Neural cell (in vitro differentiated cells): ENCODE data around the gene RASAL1. TPM values are rescaled to one million over a fixed set of nuclear protein-coding genes. Genes with fewer than 3 reads are reported as not detected.

Experiments used
- H2AFZ ChIP-seq: fragments of 200-600, 300-800 bp; sonication (generic), shearing (Covaris generic); 2 replicates; pipeline ENCODE4 v1.6.0; 2014; ENCODE audit warnings: low read depth, mild to moderate bottlenecking, antibody characterized with exemption, low read length, moderate library complexity
- H3F3A ChIP-seq: fragments of 200-600 bp; shearing (Covaris generic); 2 replicates; pipeline ENCODE4 v1.6.1; 2016; ENCODE audit warnings: mild to moderate bottlenecking, moderate library complexity, mixed read lengths, antibody characterized with exemption, low read length; ENCODE audit not compliant: insufficient read depth, poor library complexity, severe bottlenecking
- H3K27ac ChIP-seq: fragments of 200-600, 300-800 bp; sonication (generic), shearing (Covaris generic); 2 replicates; pipeline ENCODE4 v1.5.1; 2014; ENCODE audit warnings: mild to moderate bottlenecking, low read length, moderate library complexity
- H3K27me3 ChIP-seq: fragments of 300-800, 200-600 bp; sonication (generic), shearing (Covaris generic); 2 replicates; pipeline ENCODE4 v1.6.0; 2014; ENCODE audit warnings: mild to moderate bottlenecking, low read depth, low read length, moderate library complexity; ENCODE audit not compliant: insufficient read depth
- H3K36me3 ChIP-seq: fragments of 300-800, 200-600 bp; sonication (generic), shearing (Covaris generic); 2 replicates; pipeline ENCODE4 v1.5.1; 2014; ENCODE audit warnings: mild to moderate bottlenecking, antibody characterized with exemption, low read length, moderate library complexity; ENCODE audit not compliant: insufficient read depth
- H3K4me2 ChIP-seq: fragments of 300-800, 200-600 bp; sonication (generic), shearing (Covaris generic); 2 replicates; pipeline ENCODE4 v1.6.0; 2014; ENCODE audit warnings: mild to moderate bottlenecking, low read length
- H3K4me3 ChIP-seq: fragments of 300-800, 200-600 bp; sonication (generic), shearing (Covaris generic); 2 replicates; pipeline ENCODE4 v1.5.1; 2014; ENCODE audit warnings: mild to moderate bottlenecking, low read length, moderate library complexity
- H3K79me2 ChIP-seq: fragments of 200-600 bp; shearing (Covaris generic); replicated peaks from 2 replicates; pipeline ENCODE4 v1.6.0; 2014; ENCODE audit warnings: mild to moderate bottlenecking, low read length, moderate library complexity; ENCODE audit not compliant: insufficient read depth
- H3K9ac ChIP-seq: fragments of 300-800, 200-600 bp; sonication (generic), shearing (Covaris generic); 2 replicates; pipeline ENCODE4 v1.6.1; 2016; ENCODE audit warnings: mild to moderate bottlenecking, low read length, mixed read lengths
- H3K9me2 ChIP-seq: fragments of 200-600 bp; shearing (Covaris generic); 2 replicates; pipeline ENCODE4 v1.6.1; 2016; ENCODE audit warnings: mild to moderate bottlenecking, low read length, mixed read lengths; ENCODE audit not compliant: insufficient read depth
- H3K9me3 ChIP-seq: fragments of 200-600, 300-800 bp; sonication (generic), shearing (Covaris generic); 2 replicates; pipeline ENCODE4 v1.6.1; 2016; ENCODE audit warnings: mild to moderate bottlenecking, mixed run types, low read length, moderate library complexity, mixed read lengths
- H4K20me1 ChIP-seq: fragments of 200-600 bp; shearing (Covaris generic); 2 replicates; pipeline ENCODE4 v1.6.1; 2016; ENCODE audit warnings: mild to moderate bottlenecking, mixed run types; ENCODE audit not compliant: insufficient read depth
- EP300 ChIP-seq: fragments of 450-650 bp; conservative IDR thresholded peaks from 2 replicates; pipeline ENCODE4 v1.6.1; 2014; ENCODE audit warnings: antibody characterized with exemption, mild to moderate bottlenecking, moderate library complexity; ENCODE audit not compliant: poor library complexity, severe bottlenecking
- EZH2 ChIP-seq: fragments of 200-600, 300-800 bp; shearing (Covaris generic), sonication (generic); IDR thresholded peaks from 2 replicates; pipeline ENCODE4 v1.6.1; 2014; ENCODE audit warnings: antibody characterized with exemption, low read length, borderline replicate concordance, mild to moderate bottlenecking; ENCODE audit not compliant: insufficient read depth, poor library complexity, severe bottlenecking
- MXI1 ChIP-seq: fragments of 450-650 bp; conservative IDR thresholded peaks from 2 replicates; pipeline ENCODE4 v1.6.1; 2014; ENCODE audit warnings: antibody characterized with exemption, mild to moderate bottlenecking; ENCODE audit not compliant: poor library complexity, severe bottlenecking
- POLR2AphosphoS5 ChIP-seq: IDR thresholded peaks from 2 replicates; pipeline ENCODE4 v1.6.1; 2012
- RAD21 ChIP-seq: fragments of 450-650 bp; conservative IDR thresholded peaks from 2 replicates; pipeline ENCODE4 v1.6.1; 2014; ENCODE audit warnings: antibody characterized with exemption, mild to moderate bottlenecking, moderate library complexity
- REST ChIP-seq: IDR thresholded peaks from 2 replicates; pipeline ENCODE4 v1.6.1; 2012; ENCODE audit warnings: borderline replicate concordance
- SMC3 ChIP-seq: fragments of 450-650 bp; conservative IDR thresholded peaks from 2 replicates; pipeline ENCODE4 v1.6.1; 2014; ENCODE audit warnings: antibody characterized with exemption, mild to moderate bottlenecking, moderate library complexity; ENCODE audit not compliant: poor library complexity
- TAF1 ChIP-seq: IDR thresholded peaks from 2 replicates; pipeline ENCODE4 v1.6.1; 2012; ENCODE audit warnings: low read depth
- polyA plus RNA-seq: library from polyadenylated mRNA; depleted of rRNA; stranded (reverse); fragments of >200 nt; gene quantifications from 2 replicates; pipeline ENCODE4 v1.2.3, GENCODE V29; 2014
- TF ChIP-seq, protein P1 (sequence below): fragments of 450-650 bp; IDR thresholded peaks from 2 replicates; pipeline ENCODE4 v1.5.1; 2014; ENCODE audit warnings: antibody characterized with exemption, mild to moderate bottlenecking, moderate library complexity; ENCODE audit not compliant: poor library complexity, severe bottlenecking

Gene RASAL1
- polyA plus RNA-seq, 1 donor from 2014 or later: 0.15 TPM

GRCh38 chr12:113152196-113152834 is 16.8 kb upstream of the RASAL1 start:
- Histone ChIP-seq H3F3A (no peaks in the 10 kb centered on the region), H3K36me3 (no peaks in the 10 kb centered on the region), H3K4me3 (peak overlapping the region; percentile 68), H3K9ac (no peak overlapping the region), H3K4me2 (peak overlapping the region; percentile 27), H3K27me3 (peaks cover 41% of the 10 kb centered on the region), H3K9me3 (no peaks in the 10 kb centered on the region), H4K20me1 (no peaks in the 10 kb centered on the region), H3K9me2 (no peaks in the 10 kb centered on the region), H2AFZ (no peak overlapping the region), H3K79me2 (no peaks in the 10 kb centered on the region), H3K27ac (no peak overlapping the region)
- TF ChIP-seq, protein P1, sequence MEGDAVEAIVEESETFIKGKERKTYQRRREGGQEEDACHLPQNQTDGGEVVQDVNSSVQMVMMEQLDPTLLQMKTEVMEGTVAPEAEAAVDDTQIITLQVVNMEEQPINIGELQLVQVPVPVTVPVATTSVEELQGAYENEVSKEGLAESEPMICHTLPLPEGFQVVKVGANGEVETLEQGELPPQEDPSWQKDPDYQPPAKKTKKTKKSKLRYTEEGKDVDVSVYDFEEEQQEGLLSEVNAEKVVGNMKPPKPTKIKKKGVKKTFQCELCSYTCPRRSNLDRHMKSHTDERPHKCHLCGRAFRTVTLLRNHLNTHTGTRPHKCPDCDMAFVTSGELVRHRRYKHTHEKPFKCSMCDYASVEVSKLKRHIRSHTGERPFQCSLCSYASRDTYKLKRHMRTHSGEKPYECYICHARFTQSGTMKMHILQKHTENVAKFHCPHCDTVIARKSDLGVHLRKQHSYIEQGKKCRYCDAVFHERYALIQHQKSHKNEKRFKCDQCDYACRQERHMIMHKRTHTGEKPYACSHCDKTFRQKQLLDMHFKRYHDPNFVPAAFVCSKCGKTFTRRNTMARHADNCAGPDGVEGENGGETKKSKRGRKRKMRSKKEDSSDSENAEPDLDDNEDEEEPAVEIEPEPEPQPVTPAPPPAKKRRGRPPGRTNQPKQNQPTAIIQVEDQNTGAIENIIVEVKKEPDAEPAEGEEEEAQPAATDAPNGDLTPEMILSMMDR: no peak
- TF ChIP-seq MXI1 (no peak), POLR2AphosphoS5 (no peak), TAF1 (no peak), REST (no peak), RAD21 (no peak), EZH2 (no peak), SMC3 (no peak), EP300 (no peak)

DNA sequence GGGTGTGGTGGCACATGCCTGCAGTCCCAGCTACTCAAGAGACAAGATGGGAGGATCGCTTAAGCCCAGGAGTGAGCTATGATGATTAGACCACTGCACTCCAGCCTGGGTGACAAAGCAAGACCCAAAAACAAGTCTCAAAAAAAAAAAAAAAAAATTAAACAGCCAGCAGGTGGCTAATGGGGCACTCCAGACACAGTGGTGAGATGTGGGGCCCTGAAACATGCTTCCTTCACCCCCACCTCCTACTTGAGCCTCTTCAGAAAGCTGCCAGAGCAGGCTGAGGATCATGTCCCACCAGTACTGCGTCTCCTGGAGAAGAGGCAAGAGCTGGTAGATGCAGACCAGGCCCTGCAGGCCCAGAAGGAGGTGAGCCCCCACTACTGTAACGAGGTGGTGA is 16.1 kb upstream of the RASAL1 start:
- Histone ChIP-seq H3K27ac (no peak overlapping the region), H3K27me3 (peaks cover 41% of the 10 kb centered on the region), H3K9me3 (no peaks in the 10 kb centered on the region)

More for the DNA sequence above, 16.1 kb upstream of the RASAL1 start:
- no peaks in the 10 kb centered on the region for H3K79me2 ChIP-seq
- H3F3A ChIP-seq: no peaks in the 10 kb centered on the region
- no peaks in the 10 kb centered on the region for H3K9me2 ChIP-seq
- H3K4me2 ChIP-seq: no peak overlapping the region
- H4K20me1 ChIP-seq: no peaks in the 10 kb centered on the region
- H3K36me3 ChIP-seq: no peaks in the 10 kb centered on the region
- no peak overlapping the region for H3K4me3 ChIP-seq
- TF ChIP-seq REST: no peak
- TF ChIP-seq POLR2AphosphoS5: no peak
- TF ChIP-seq EZH2: no peak
- no peak for TF ChIP-seq SMC3
- TF ChIP-seq EP300: no peak
- no peak overlapping the region for H3K9ac ChIP-seq
- H2AFZ ChIP-seq: no peak overlapping the region
